HG03060 (cell line): ENCODE measurements around the gene SLC35E1.
"Not testable (repeated sequence)": the region's sequence is repeated elsewhere in the genome, so short reads cannot be mapped to it uniquely, and the experiment has no call there.

Experiments
- ATAC-seq: cut with Tn5 transposase; IDR thresholded peaks from one replicate; pipeline ENCODE4 v1.9.1; 2021; ENCODE audit warnings: low read depth, moderate number of reproducible peaks; ENCODE audit not compliant: unreplicated experiment

The SLC35E1 gene

DNA sequence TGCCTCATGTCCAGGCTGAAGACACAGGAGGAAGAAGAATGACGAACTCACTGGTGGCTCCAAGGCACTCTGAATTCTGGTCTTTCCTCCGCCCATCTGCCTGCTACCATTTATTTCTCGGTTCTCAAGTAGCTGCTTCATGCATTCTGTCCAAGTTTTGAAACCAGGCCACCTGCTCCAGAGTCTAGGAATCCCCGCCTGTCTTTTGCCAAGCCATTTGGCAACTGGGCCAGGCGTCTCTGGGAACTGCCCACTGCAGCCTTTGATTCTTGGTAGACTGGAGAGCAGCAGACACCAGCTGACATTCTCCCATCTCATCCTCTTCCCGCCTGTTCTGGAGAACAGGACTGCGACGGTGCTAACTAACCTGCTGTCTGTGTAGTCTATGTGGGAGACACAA lies 10.8 kb downstream of the SLC35E1 start:
- ATAC-seq: no peak

DNA sequence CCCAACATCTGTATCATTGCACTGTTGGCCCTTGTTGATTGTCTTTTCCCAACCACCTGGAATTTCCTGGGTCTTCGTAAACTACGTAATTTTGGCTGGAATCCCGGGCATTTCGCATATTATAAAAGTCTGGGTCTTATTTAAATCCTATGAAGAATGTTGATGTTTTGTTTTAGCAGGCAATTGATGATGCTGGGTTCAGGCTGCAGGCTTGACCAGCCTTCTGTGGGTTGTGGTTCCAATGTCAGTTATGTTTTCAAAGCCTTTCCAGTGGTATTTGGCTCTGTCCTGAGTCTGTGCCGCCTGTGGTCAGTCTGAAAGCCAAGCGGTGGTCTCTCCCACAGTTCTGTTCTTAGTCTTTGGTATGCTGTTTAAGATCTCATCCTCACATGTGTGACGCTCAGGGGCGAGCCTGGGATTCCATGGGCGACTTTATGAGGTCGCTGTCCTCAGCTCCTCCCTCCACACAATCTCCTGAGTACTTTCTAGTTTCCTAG lies 12.4 kb downstream of the SLC35E1 start:
- no peak for ATAC-seq

DNA sequence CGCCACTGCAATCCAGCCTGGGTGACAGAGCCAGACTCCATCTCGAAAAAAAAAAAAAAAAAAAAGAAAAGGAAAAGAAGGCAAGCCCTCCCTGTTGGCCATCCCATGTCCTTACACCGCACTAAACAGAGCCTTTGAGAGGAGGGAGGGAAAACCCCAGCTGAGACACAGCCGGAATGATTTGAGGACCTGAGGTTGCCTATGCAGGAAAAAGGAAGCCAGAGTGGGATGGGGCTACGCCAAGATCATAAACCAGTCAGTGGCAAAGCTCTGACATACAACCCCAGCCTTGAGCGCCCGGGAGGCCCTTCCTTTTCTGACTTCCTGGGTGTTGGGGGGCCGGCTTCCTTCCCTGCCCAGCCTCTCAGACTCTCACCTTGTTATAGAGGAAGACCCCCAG lies 17.4 kb downstream of the SLC35E1 start:
- ATAC-seq: no peak

- not testable (repeated sequence) for ATAC-seq
Observed at GRCh38 chr19:16551902-16552301, 20.3 kb downstream of the SLC35E1 start.

DNA sequence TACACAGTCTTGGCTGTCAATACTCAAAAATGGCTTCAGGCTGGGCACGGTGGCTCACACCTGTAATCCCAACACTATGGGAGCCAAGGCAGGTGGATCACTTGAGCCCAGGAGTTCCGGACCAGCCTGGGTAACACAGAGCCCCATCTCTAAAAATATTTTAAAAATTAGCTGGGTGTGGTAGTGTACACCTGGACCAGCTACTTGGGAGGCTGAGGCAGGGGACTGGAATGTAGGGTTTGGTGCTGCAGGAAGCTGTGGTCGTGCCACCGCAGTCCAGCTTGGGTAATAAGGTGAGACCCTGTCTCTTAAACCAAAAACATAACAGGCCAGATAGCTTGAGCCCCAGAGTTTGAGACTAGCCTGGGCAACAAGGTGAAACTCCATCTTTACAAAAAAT lies 23.3 kb downstream of the SLC35E1 start:
- ATAC-seq: no peak

DNA sequence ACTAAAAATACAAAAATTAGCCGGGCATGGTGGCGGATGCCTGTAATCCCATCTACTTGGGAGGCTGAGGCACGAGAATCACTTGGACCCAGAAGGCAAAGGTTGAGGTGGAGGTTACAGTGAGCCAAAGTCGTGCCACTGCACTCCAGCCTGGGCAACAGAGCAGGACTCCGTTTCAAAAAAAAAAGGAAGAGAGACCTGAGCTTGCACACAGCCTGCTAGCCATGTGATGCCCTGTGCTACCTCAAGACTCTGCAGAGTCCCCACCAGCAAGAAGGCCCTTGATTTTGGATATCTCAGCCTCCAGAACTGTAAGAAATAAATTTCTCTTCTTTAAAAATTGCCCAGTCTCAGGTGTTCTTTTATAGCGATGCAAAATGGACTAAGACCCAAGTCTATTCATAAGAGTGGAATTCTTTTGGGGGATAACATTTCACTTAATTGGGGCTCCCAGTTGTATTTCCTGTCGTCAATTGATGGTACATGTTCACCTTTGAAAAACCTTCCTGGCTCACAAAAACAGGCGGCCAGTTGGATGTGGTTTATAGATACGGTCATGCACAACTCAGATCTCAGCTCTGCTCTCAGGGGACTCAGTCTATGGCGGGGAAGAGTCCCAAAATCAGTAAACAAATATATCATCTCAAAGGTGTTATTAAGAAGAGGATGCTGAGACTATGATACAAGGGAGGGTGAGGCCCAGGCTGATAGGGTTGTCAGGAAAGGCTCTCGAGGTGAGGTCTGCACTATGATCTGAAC lies 27.6 kb downstream of the SLC35E1 start:
- ATAC-seq: no peak

- ATAC-seq: not testable (repeated sequence)
Observed at GRCh38 chr19:16543734-16544133, 28.5 kb downstream of the SLC35E1 start.

- no peak for ATAC-seq
Observed at GRCh38 chr19:16542910-16543472, 29.2 kb downstream of the SLC35E1 start.

DNA sequence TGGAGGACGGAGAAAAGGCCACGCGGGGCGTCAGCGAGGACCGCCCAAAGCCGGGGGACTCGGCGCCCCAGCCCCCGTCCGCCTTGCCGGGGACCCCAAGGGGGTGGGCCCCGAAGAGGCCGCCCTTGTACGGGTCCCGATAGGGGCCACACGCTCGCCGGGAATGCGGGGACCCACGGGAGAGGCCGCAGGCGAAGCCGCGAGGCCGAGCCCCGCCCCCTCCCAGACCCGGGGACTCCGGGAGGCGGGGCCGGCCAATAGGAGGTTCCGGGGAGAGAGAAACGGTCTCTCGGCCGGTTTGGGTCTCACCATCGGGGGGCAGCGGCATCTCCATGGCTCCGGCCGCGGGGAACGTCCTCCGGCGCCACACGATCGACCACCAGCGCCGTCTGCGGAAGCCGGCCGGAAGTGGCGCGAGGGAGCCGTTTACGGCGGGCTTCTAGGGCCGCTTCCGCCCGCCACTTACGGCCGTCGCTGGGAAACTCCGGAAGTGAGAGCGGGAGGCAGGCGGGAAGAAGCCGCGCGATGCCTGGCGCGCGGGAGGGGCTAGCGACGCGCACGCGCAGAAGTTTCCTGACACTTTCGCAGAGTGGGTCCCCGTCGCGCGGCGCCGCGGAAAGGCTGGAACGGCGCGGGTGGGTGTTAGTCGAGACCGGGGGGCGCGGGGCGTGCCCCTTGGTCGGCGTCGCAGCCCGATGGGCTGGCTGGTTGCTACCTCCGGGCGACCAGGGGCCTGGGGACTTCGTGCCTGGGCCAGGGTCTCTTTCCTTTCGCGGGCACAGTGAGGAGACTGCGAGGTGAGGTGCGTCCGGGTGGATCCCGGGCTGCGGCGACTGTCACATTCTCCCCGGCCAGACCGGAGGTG lies 29.9 kb downstream of the SLC35E1 start, which contains the start of gene CHERP:
Gene CHERP, minus strand, starts transcription at position 393 of the 865 bp plus-strand sequence. Its CDS starts 59 bp downstream, at position 334.
- peak; percentile 53 for ATAC-seq

GRCh38 chr19:16541526-16542044 lies 30.6 kb downstream of the SLC35E1 start:
- ATAC-seq: no peak

- ATAC-seq: no peak
Observed at GRCh38 chr19:16540948-16541347, 31.3 kb downstream of the SLC35E1 start.

- no peak for ATAC-seq
Observed at GRCh38 chr19:16537111-16537510, 35.1 kb downstream of the SLC35E1 start.

GRCh38 chr19:16536130-16536529 lies 36.1 kb downstream of the SLC35E1 start:
- no peak for ATAC-seq

- no peak for ATAC-seq
Observed at GRCh38 chr19:16535381-16535780, 36.8 kb downstream of the SLC35E1 start.

- ATAC-seq: no peak
Observed at GRCh38 chr19:16532440-16533234, 39.6 kb downstream of the SLC35E1 start.

DNA sequence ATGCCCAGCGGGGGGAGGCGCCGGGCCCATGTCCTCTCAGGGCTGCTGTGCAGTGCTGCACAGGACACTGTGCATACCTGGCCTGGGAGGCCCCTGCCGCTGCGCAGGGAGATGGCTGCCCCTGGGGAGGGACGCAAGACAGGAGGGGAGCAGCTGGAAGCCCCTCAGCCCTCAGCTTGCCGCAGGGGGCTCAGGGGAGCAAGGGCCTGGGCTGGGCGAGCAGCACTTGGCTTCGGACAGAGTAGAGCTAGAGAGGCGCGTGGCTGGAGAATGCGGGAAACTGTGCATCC lies 40.9 kb downstream of the SLC35E1 start:
- no peak for ATAC-seq

DNA sequence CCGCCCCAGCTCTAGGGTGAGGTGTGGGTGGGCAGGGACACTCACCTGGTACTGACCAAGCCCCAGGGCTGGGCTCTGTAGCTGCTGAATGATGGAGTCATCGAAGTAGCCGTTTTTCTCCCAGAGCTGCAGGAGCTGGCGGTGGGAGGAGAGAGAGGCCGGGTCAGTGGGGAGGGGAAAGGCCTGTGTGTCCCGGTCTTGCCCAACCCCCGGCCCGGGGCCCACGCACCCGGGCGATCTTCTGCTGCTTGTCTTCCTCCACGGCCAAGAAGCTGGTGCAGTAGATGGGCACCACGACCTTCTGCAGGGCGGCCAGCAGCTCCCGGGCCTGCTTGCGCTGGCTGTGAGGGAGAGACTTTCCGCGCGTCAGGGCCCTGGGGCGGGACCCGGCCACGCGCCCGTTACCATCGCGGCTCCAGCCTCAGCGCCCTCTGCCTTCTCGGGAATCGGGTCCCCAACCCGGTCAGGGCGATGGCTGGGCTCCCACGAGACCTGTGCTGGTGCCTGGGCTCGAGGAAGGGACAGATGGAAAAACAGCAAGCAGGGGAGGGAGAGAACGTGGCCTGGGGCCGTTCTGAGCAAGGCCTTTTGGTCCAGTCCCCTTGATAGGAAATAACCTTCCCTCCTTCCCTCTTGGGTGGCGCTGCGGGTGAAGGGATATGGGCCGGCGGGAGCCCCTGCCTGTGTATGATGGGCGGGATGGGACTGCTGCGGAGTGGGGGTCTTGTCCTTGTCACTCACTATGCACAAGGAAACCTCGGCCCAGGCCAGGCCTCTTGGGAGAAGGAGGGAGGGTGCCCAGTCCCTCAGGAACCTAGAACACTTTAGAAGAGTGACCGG lies 41.5 kb downstream of the SLC35E1 start:
- ATAC-seq: no peak

- no peak for ATAC-seq
Observed at GRCh38 chr19:16529466-16530144, 42.6 kb downstream of the SLC35E1 start.
